ENCODE results near the gene DDR2.

DDR2 gene

GRCh38 chr1:162689745-162690671, 57.7 kb downstream of the DDR2 start:
- H3K4me1 ChIP-seq (ENCODE audit: insufficient read depth, low read length): no peaks in the 10 kb centered on the region
- no peak overlapping the region for H3K4me3 ChIP-seq (ENCODE audit: low read depth in 1 of 2, low read length in 2 of 2)
- no peaks in the 10 kb centered on the region for H3K36me3 ChIP-seq (ENCODE audit: insufficient read depth, low read length)
- no peak overlapping the region for H3K4me2 ChIP-seq (ENCODE audit: insufficient read depth, low read length)
- H3K27me3 ChIP-seq (ENCODE audit: insufficient read depth, low read length, poor library complexity): no peaks in the 10 kb centered on the region
- no peak overlapping the region for H2AFZ ChIP-seq (ENCODE audit: low read depth, low read length)
- ATAC-seq (ENCODE audit: insufficient read depth, low read depth) (no peak), DNase-seq (no peak)
- H3K9ac ChIP-seq (ENCODE audit: low read depth, low read length): no peak overlapping the region
- no peaks in the 10 kb centered on the region for H3K79me2 ChIP-seq (ENCODE audit: insufficient read depth, low read length)
- H4K20me1 ChIP-seq (ENCODE audit: insufficient read depth, low read length): no peaks in the 10 kb centered on the region
- TF ChIP-seq CTCF (IDR thresholded peaks at IDR 0.05; ENCODE audit: borderline replicate concordance, extremely low read depth, low read length, poor library complexity, severe bottlenecking) (no peak), EZH2 (IDR thresholded peaks at IDR 0.05; ENCODE audit: borderline replicate concordance, low read depth, low read length, severe bottlenecking) (no peak)
- no peaks in the 10 kb centered on the region for H3K9me3 ChIP-seq (ENCODE audit: insufficient read depth, low read length, severe bottlenecking)
- H3K27ac ChIP-seq (ENCODE audit: low read length): no peak overlapping the region

- Histone ChIP-seq H4K20me1 (ENCODE audit: insufficient read depth, low read length) (no peaks in the 10 kb centered on the region), H3K27ac (ENCODE audit: low read length) (no peak overlapping the region), H3K79me2 (ENCODE audit: insufficient read depth, low read length) (no peaks in the 10 kb centered on the region), H3K4me1 (ENCODE audit: insufficient read depth, low read length) (no peaks in the 10 kb centered on the region), H3K27me3 (ENCODE audit: insufficient read depth, low read length, poor library complexity) (no peaks in the 10 kb centered on the region), H3K36me3 (ENCODE audit: insufficient read depth, low read length) (no peaks in the 10 kb centered on the region), H2AFZ (ENCODE audit: low read depth, low read length) (no peak overlapping the region), H3K9me3 (ENCODE audit: insufficient read depth, low read length, severe bottlenecking) (no peaks in the 10 kb centered on the region), H3K9ac (ENCODE audit: low read depth, low read length) (no peak overlapping the region), H3K4me3 (ENCODE audit: low read depth in 1 of 2, low read length in 2 of 2) (no peak overlapping the region), H3K4me2 (ENCODE audit: insufficient read depth, low read length) (no peak overlapping the region)
- DNase-seq (peak; percentile 4), ATAC-seq (ENCODE audit: insufficient read depth, low read depth) (no peak)
- TF ChIP-seq CTCF (IDR thresholded peaks at IDR 0.05; ENCODE audit: borderline replicate concordance, extremely low read depth, low read length, poor library complexity, severe bottlenecking) (no peak), EZH2 (IDR thresholded peaks at IDR 0.05; ENCODE audit: borderline replicate concordance, low read depth, low read length, severe bottlenecking) (no peak)
These were observed 58.6 kb downstream of the DDR2 start for GRCh38 chr1:162690672-162691434.

- Histone ChIP-seq H3K4me2 (ENCODE audit: insufficient read depth, low read length) (no peak overlapping the region), H3K4me1 (ENCODE audit: insufficient read depth, low read length) (no peaks in the 10 kb centered on the region), H3K27ac (ENCODE audit: low read length) (no peak overlapping the region), H3K27me3 (ENCODE audit: insufficient read depth, low read length, poor library complexity) (no peaks in the 10 kb centered on the region), H3K79me2 (ENCODE audit: insufficient read depth, low read length) (no peaks in the 10 kb centered on the region), H4K20me1 (ENCODE audit: insufficient read depth, low read length) (no peaks in the 10 kb centered on the region), H3K9ac (ENCODE audit: low read depth, low read length) (no peak overlapping the region), H3K9me3 (ENCODE audit: insufficient read depth, low read length, severe bottlenecking) (no peaks in the 10 kb centered on the region), H2AFZ (ENCODE audit: low read depth, low read length) (no peak overlapping the region), H3K36me3 (ENCODE audit: insufficient read depth, low read length) (no peaks in the 10 kb centered on the region), H3K4me3 (ENCODE audit: low read depth in 1 of 2, low read length in 2 of 2) (no peak overlapping the region)
- no peak for TF ChIP-seq CTCF (IDR thresholded peaks at IDR 0.05; ENCODE audit: borderline replicate concordance, extremely low read depth, low read length, poor library complexity, severe bottlenecking)
- no peak for TF ChIP-seq EZH2 (IDR thresholded peaks at IDR 0.05; ENCODE audit: borderline replicate concordance, low read depth, low read length, severe bottlenecking)
- ATAC-seq (ENCODE audit: insufficient read depth, low read depth): no peak
- no peak for DNase-seq
These were observed 59.8 kb downstream of the DDR2 start for GRCh38 chr1:162691999-162692575.

Data from DND-41 (cell line).